Activated T-cell treated with anti-CD3 and anti-CD28 coated beads, Interleukin-2, amount 50 U/mL, for 72 hours (primary cell): ENCODE measurements around the gene ARHGAP24. TPM values are rescaled to one million over a fixed set of nuclear protein-coding genes. Genes with fewer than 3 reads are reported as not detected.
"Not testable (repeated sequence)": the region's sequence is repeated elsewhere in the genome, so short reads cannot be mapped to it uniquely, and the experiment has no call there.

Experiments used
- ATAC-seq, 2 donors: fragments of 150-1000 bp; cut with Tn5 transposase; replicated peaks in 1 of 2; 2 replicates each; pipeline ENCODE4 v1.10.0; 2021; ENCODE audit warnings: moderate library complexity in 2 of 2, mild to moderate bottlenecking in 1 of 2
- DNase-seq, 2 donors: peaks; one replicate each; pipeline ENCODE4 v3.0.0; 2021 to 2022; ENCODE audit warnings: mixed read lengths in 1 of 2
- H3K27ac Mint-ChIP-seq: one replicate; pipeline ENCODE4 v1.8.0; 2022; ENCODE audit warnings: mild to moderate bottlenecking, moderate library complexity, mixed read lengths
- H3K27me3 Mint-ChIP-seq: one replicate; pipeline ENCODE4 v1.8.0; 2022; ENCODE audit warnings: low read depth, mixed read lengths
- H3K36me3 Mint-ChIP-seq, 2 donors: one replicate each; pipeline ENCODE4 v1.8.0; 2022; ENCODE audit warnings: mixed read lengths in 2 of 2, mild to moderate bottlenecking in 1 of 2; ENCODE audit not compliant: insufficient read depth in 2 of 2
- H3K4me1 Mint-ChIP-seq: one replicate; pipeline ENCODE4 v1.8.0; 2022; ENCODE audit warnings: low read depth, mixed read lengths
- H3K4me3 Mint-ChIP-seq, 2 donors: one replicate each; pipeline ENCODE4 v1.8.0; 2022; ENCODE audit warnings: mild to moderate bottlenecking in 2 of 2, mixed read lengths in 2 of 2, moderate library complexity in 2 of 2
- H3K9me3 Mint-ChIP-seq, 2 donors: one replicate each; pipeline ENCODE4 v1.8.0; 2022; ENCODE audit warnings: mixed read lengths in 2 of 2
- total RNA-seq, 2 donors: library from RNA; stranded (reverse); gene quantifications; one replicate each; pipeline ENCODE4 v1.2.3, GENCODE V29; 2022

Gene ARHGAP24
- total RNA-seq, 2 donors from 2014 or later = not detected

DNA sequence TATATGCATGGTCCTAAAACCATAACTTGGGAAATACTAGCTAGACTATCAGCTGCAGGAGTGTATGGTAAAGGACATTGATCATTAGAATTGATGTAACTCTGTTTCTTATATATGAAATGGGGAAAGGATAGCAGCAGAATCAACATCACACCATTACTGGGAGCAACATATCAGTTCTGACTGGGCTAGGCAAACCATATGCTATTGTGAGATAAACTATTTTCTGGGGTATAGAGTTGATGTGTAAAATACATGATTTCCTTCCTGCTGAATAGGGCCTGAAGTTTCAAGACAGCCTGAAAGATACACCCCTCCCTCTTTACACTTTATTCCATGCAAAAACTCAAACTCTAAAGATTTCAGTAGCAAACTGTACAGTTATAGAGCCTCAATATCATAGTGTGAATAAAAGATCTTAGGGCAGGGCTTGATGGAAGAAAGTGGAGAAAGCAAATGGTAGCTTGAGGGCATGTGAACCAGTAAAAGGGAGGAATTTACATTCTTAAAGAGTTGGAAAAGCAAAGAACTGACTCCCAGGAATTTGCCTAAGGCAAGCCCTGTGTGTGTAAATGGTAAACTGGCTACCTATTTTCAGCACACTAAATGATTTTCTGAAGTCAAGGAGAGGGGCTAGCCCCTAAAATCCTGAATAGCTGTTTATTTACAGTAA lies 480.8 kb downstream of the ARHGAP24 start:
- ATAC-seq (no peak), DNase-seq (no peak)
- H3K9me3 Mint-ChIP-seq = no peaks in the 10 kb centered on the region
- H3K4me3 Mint-ChIP-seq = no peak overlapping the region
- H3K4me1 Mint-ChIP-seq = no peaks in the 10 kb centered on the region
- H3K27me3 Mint-ChIP-seq = no peaks in the 10 kb centered on the region
- H3K27ac Mint-ChIP-seq = no peak overlapping the region
- H3K36me3 Mint-ChIP-seq = no peaks in the 10 kb centered on the region

DNA sequence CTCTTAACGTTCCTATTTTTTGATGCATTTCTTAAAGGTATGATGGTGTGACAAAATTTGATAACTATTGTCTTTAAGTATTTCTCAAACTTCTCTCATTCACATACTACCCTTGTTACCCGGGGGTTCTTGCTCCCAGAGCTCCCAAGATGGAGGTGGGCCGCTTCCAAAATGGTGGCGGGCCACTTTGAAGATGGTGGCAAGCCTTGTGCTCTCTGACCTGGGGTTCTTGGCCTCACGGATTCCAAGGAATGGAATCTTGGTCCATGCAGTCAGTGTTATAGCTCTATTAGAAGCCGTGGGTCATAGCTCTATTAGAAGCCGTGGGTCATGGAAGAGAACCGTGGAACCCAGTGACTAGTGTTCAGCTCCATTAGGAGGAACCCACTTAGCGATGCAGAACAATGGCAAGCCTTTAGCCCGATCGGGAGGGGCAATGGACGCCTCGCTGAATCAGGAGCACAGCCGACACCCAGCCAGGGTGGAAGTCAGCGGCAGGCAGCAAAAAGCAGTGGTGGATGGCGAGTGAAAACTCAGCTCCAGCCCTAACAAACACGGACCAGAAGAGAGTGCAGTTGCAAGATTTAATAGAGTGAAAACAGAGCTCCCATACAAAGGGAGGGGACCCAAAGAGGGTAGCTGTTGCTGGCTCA lies 481.5 kb downstream of the ARHGAP24 start:
- Mint-ChIP-seq H3K27ac (no peak overlapping the region), H3K36me3 (no peaks in the 10 kb centered on the region), H3K27me3 (no peaks in the 10 kb centered on the region), H3K4me3 (no peak overlapping the region), H3K9me3 (no peaks in the 10 kb centered on the region), H3K4me1 (no peaks in the 10 kb centered on the region)
- DNase-seq (no peak), ATAC-seq (no peak)

DNA sequence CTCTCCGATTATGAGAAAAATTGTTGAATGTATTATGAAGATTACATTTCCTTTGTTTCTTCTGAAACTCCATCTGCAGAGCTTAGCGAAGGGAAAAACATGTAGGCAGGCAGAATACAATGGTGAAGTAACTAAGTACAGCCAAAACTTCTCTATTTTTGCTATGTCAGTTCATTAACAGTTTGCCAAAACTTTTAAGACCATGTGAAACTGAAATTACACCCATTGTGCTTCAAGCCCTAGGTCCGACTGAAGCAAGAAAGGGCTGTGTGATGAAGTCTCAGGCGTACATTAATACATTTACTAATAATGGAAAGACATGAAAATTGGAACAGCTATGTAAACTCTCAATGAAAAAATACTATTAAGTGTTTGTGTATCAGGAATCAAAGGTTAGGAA lies 486.9 kb downstream of the ARHGAP24 start:
- Mint-ChIP-seq H3K9me3 (peaks cover 0 to 3% of the 10 kb centered on the region in 2 donors), H3K27me3 (no peaks in the 10 kb centered on the region), H3K4me1 (no peaks in the 10 kb centered on the region), H3K36me3 (no peaks in the 10 kb centered on the region), H3K27ac (no peak overlapping the region), H3K4me3 (no peak overlapping the region)
- no peak for ATAC-seq
- no peak for DNase-seq

DNA sequence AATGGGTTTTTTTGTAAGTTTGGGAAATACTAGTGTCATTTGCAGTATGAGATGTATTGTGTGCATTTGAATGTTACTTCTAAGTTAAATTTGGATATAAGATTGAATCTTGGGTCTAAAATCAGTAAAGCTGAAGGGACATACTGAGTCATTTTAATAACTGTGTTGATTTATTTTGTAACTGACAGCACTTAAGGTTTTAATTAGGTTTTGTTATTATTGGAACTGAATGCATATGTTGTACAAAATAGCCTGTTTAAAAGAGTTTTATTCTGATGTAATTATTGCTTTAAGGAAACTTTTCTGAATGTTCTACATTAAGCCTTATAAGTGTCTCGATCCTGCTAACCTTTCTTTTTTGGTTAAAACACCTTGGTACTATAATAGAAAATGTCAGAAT lies 488.3 kb downstream of the ARHGAP24 start:
- no peaks in the 10 kb centered on the region for H3K36me3 Mint-ChIP-seq

DNA sequence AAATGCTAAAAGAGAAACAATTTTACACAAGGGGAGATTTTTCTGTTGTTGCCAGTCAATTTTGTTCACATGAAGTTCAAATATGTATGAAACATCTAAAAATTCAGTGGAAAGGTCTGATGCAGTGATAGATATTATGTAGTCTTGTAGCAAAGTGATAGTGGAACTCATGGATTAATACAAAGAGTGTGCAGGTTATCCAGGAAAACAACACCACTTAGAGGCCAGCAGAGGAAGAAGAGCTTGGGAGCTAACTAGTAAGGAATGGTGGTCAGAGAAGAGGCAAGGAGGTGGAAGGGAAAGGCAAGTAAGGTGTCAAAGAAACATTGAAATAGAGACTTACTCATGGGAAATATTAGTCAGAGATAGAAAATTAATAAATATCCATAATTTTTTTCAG lies 489.3 kb downstream of the ARHGAP24 start:
- no peak overlapping the region for H3K4me3 Mint-ChIP-seq
- no peaks in the 10 kb centered on the region for H3K4me1 Mint-ChIP-seq

More for the DNA sequence above, 488.3 kb downstream of the ARHGAP24 start:
- Mint-ChIP-seq H3K9me3 (peaks cover 0 to 3% of the 10 kb centered on the region in 2 donors), H3K27ac (no peak overlapping the region), H3K4me3 (no peak overlapping the region), H3K27me3 (no peaks in the 10 kb centered on the region), H3K4me1 (no peaks in the 10 kb centered on the region)
- DNase-seq (no peak), ATAC-seq (no peak)

DNA sequence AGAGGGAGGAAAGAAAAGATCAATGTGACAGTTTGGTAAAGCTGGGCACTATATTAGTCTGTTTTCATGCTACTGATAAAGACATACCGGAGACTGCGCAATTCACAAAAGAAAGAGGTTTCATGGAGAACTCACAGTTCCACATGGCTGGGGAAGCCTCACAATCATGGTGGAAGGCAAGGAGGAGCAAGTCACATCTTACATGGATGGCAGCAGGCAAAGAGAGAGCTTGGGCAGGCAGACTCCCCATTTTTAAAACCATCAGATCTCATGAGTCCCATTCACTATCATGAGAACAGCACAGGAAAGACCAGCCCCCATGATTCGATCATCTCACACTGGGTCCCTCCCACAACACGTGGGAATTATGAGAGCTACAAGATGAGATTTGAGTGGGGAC lies 490.1 kb downstream of the ARHGAP24 start:
- H3K4me1 Mint-ChIP-seq, H3K27me3 Mint-ChIP-seq, ATAC-seq, H3K36me3 Mint-ChIP-seq, H3K4me3 Mint-ChIP-seq, H3K27ac Mint-ChIP-seq, DNase-seq, H3K9me3 Mint-ChIP-seq: not testable (repeated sequence)

More for the DNA sequence above, 489.3 kb downstream of the ARHGAP24 start:
- ATAC-seq (no peak), DNase-seq (no peak)
- H3K36me3 Mint-ChIP-seq = no peaks in the 10 kb centered on the region
- peaks cover 0 to 3% of the 10 kb centered on the region in 2 donors for H3K9me3 Mint-ChIP-seq
- H3K27me3 Mint-ChIP-seq = no peaks in the 10 kb centered on the region
- no peak overlapping the region for H3K27ac Mint-ChIP-seq

- no peaks in the 10 kb centered on the region for H3K27me3 Mint-ChIP-seq
- no peak overlapping the region for H3K27ac Mint-ChIP-seq
- H3K36me3 Mint-ChIP-seq = no peaks in the 10 kb centered on the region
- DNase-seq (no peak), ATAC-seq (no peak)
- H3K4me3 Mint-ChIP-seq = no peak overlapping the region
- no peaks in the 10 kb centered on the region for H3K4me1 Mint-ChIP-seq
- peaks cover 0 to 3% of the 10 kb centered on the region in 2 donors for H3K9me3 Mint-ChIP-seq
Observed at GRCh38 chr4:85965529-85965928, 490.6 kb downstream of the ARHGAP24 start.

- DNase-seq = no peak
- H3K27ac Mint-ChIP-seq = no peak overlapping the region
- ATAC-seq = no peak
- H3K4me3 Mint-ChIP-seq = no peak overlapping the region
- no peaks in the 10 kb centered on the region for H3K4me1 Mint-ChIP-seq
- H3K9me3 Mint-ChIP-seq = peaks cover 0 to 3% of the 10 kb centered on the region in 2 donors
- no peaks in the 10 kb centered on the region for H3K36me3 Mint-ChIP-seq
- no peaks in the 10 kb centered on the region for H3K27me3 Mint-ChIP-seq
Observed at GRCh38 chr4:85966373-85966772, 491.4 kb downstream of the ARHGAP24 start.

- no peak for ATAC-seq
- Mint-ChIP-seq H3K4me3 (no peak overlapping the region), H3K4me1 (no peaks in the 10 kb centered on the region), H3K9me3 (peaks cover 0 to 3% of the 10 kb centered on the region in 2 donors), H3K27me3 (no peaks in the 10 kb centered on the region), H3K36me3 (no peaks in the 10 kb centered on the region), H3K27ac (no peak overlapping the region)
- DNase-seq = no peak
Observed at GRCh38 chr4:85967872-85968271, 492.9 kb downstream of the ARHGAP24 start.

GRCh38 chr4:85968945-85969819 lies 494.2 kb downstream of the ARHGAP24 start:
- Mint-ChIP-seq H3K36me3 (no peaks in the 10 kb centered on the region), H3K9me3 (peaks cover 0 to 3% of the 10 kb centered on the region in 2 donors), H3K27ac (no peak overlapping the region), H3K27me3 (no peaks in the 10 kb centered on the region), H3K4me3 (no peak overlapping the region), H3K4me1 (no peaks in the 10 kb centered on the region)
- no peak for DNase-seq
- ATAC-seq = no peak

DNA sequence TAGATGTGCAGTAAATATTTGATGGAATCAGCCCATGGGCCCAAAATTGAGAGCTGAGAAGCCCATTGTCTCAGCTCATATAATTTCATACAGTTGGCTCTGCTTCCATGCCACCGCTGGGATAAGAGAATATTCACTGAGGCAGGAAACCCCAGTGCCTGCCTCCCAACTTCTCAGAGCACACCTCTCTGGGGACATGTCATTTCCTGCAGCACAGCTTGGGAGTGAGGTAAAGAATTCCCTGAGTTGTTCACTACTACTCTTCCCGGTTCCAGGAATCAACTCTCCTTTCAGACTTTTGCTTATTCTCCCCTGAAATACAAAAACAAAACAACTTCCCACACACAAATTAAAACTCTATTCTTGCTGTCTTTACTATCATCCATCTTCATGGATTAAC lies 495.6 kb downstream of the ARHGAP24 start:
- H3K27ac Mint-ChIP-seq = no peak overlapping the region
- DNase-seq (no peak), ATAC-seq (no peak)
- no peaks in the 10 kb centered on the region for H3K27me3 Mint-ChIP-seq
- no peaks in the 10 kb centered on the region for H3K36me3 Mint-ChIP-seq
- H3K4me1 Mint-ChIP-seq = no peaks in the 10 kb centered on the region
- no peaks in the 10 kb centered on the region for H3K9me3 Mint-ChIP-seq
- no peak overlapping the region for H3K4me3 Mint-ChIP-seq

- no peaks in the 10 kb centered on the region for H3K4me1 Mint-ChIP-seq
- DNase-seq (no peak), ATAC-seq (no peak)
- no peaks in the 10 kb centered on the region for H3K9me3 Mint-ChIP-seq
- no peaks in the 10 kb centered on the region for H3K27me3 Mint-ChIP-seq
- no peak overlapping the region for H3K4me3 Mint-ChIP-seq
- H3K36me3 Mint-ChIP-seq = no peaks in the 10 kb centered on the region
- no peak overlapping the region for H3K27ac Mint-ChIP-seq
Observed at GRCh38 chr4:85979276-85979675, 504.3 kb downstream of the ARHGAP24 start.

DNA sequence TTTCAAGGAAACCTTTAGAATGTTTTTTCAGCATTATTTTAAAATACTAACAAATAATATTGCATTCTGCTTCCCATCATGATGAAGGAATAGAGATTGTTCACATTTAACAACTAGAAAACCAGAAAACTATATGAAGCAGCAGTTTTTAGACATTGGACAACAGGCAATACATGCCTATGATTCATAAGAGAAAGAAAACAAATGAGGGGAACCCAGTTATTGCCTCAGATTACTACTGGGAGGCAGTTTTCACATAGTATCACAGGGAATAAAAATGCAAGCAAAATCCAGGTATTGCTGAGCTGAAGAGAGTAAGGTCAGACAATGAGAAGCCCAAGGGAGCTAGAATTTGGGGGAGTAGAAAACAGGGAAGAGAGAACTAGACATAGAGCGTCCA lies 511.3 kb downstream of the ARHGAP24 start:
- Mint-ChIP-seq H3K9me3 (no peaks in the 10 kb centered on the region), H3K4me1 (no peaks in the 10 kb centered on the region), H3K4me3 (no peak overlapping the region), H3K27me3 (no peaks in the 10 kb centered on the region), H3K36me3 (no peaks in the 10 kb centered on the region), H3K27ac (no peak overlapping the region)
- ATAC-seq = no peak
- DNase-seq = no peak
